HAP-1 (cell line): ENCODE data around the gene G3BP1.

Source experiments
- DNase-seq, 2 experiments: peaks; one replicate each; pipeline ENCODE4 v3.0.0-alpha.2; 2016 to 2020; ENCODE audit warnings: low spot score in 2 of 2
- H3K27me3 ChIP-seq: fragments of 250-450 bp; sonication (Bioruptor Pico); 2 replicates; pipeline ENCODE4 v1.5.1; 2020; ENCODE audit warnings: low read depth, mild to moderate bottlenecking, moderate library complexity
- H3K36me3 ChIP-seq: fragments of 250-450 bp; sonication (Bioruptor Pico); replicated peaks from 2 replicates; pipeline ENCODE4 v1.5.1; 2020; ENCODE audit warnings: mild to moderate bottlenecking
- H3K4me1 ChIP-seq: fragments of 250-450 bp; sonication (Bioruptor Pico); 2 replicates; pipeline ENCODE4 v1.5.1; 2020; ENCODE audit warnings: mild to moderate bottlenecking
- H3K4me3 ChIP-seq: fragments of 250-450 bp; sonication (Bioruptor Pico); 2 replicates; pipeline ENCODE4 v1.5.1; 2020; ENCODE audit warnings: mild to moderate bottlenecking, moderate library complexity
- H3K9me3 ChIP-seq: fragments of 250-450 bp; sonication (Bioruptor Pico); 2 replicates; pipeline ENCODE4 v1.5.1; 2020; ENCODE audit warnings: mild to moderate bottlenecking, moderate library complexity
- in situ Hi-C: fragments of 300-500 bp; cut with MboI; formaldehyde crosslinking; loops from 3 replicates; pipeline ENCODE4 v1.14.3; 2020; ENCODE audit warnings: low sequenced_read_pairs, inconsistent platforms, mixed read lengths

Gene G3BP1

GRCh38 chr5:151740958-151741373 lies 30.8 kb upstream of the G3BP1 start:
- no peak overlapping the region for H3K4me3 ChIP-seq
- in situ Hi-C loops, result loop anchor here (5.0 kb wide), 1 partner anchor 79 kb away; no protein-coding TSS in a partner anchor
- DNase-seq, result no peak

GRCh38 chr5:151741678-151742423 lies 29.9 kb upstream of the G3BP1 start:
- in situ Hi-C loops, result loop anchor here (5.0 kb wide), 1 partner anchor 80 kb away; no protein-coding TSS in a partner anchor
- Histone ChIP-seq H3K9me3 (no peaks in the 10 kb centered on the region), H3K4me3 (no peak overlapping the region), H3K36me3 (peaks cover 10% of the 10 kb centered on the region), H3K27me3 (no peaks in the 10 kb centered on the region), H3K4me1 (no peaks in the 10 kb centered on the region)
- DNase-seq, result no peak

More at GRCh38 chr5:151740958-151741373, 30.8 kb upstream of the G3BP1 start:
- Histone ChIP-seq H3K27me3 (no peaks in the 10 kb centered on the region), H3K9me3 (no peaks in the 10 kb centered on the region), H3K36me3 (peaks cover 7% of the 10 kb centered on the region; the same call in 1 of the 2 replicates), H3K4me1 (no peaks in the 10 kb centered on the region)

GRCh38 chr5:151742870-151743294 lies 28.9 kb upstream of the G3BP1 start:
- DNase-seq, result peak; percentile 47 to 60
- H3K4me1 ChIP-seq, result no peaks in the 10 kb centered on the region
- in situ Hi-C loops, result loop anchor here (5.0 kb wide), 1 partner anchor 81 kb away; no protein-coding TSS in a partner anchor
- H3K4me3 ChIP-seq, result no peak overlapping the region
- H3K27me3 ChIP-seq, result no peaks in the 10 kb centered on the region
- H3K36me3 ChIP-seq, result peaks cover 10% of the 10 kb centered on the region
- H3K9me3 ChIP-seq, result no peaks in the 10 kb centered on the region

GRCh38 chr5:151743530-151743929 lies 28.2 kb upstream of the G3BP1 start:
- DNase-seq, result no peak
- Histone ChIP-seq H3K4me3 (no peak overlapping the region), H3K27me3 (no peaks in the 10 kb centered on the region), H3K36me3 (peaks cover 10% of the 10 kb centered on the region), H3K4me1 (no peaks in the 10 kb centered on the region), H3K9me3 (no peaks in the 10 kb centered on the region)
- in situ Hi-C loops, result loop anchor here (5.0 kb wide), 1 partner anchor 81 kb away; no protein-coding TSS in a partner anchor

GRCh38 chr5:151745071-151745705 lies 26.6 kb upstream of the G3BP1 start:
- Histone ChIP-seq H3K4me3 (no peak overlapping the region), H3K4me1 (no peaks in the 10 kb centered on the region), H3K27me3 (no peaks in the 10 kb centered on the region), H3K9me3 (no peaks in the 10 kb centered on the region), H3K36me3 (peaks cover 10% of the 10 kb centered on the region)
- in situ Hi-C loops, result no loop called here
- DNase-seq, result no peak

- H3K4me1 ChIP-seq, result no peaks in the 10 kb centered on the region
- no peaks in the 10 kb centered on the region for H3K9me3 ChIP-seq
- no peak for DNase-seq
- no peak overlapping the region for H3K4me3 ChIP-seq
- in situ Hi-C loops, result no loop called here
- peaks cover 13% of the 10 kb centered on the region for H3K36me3 ChIP-seq
- H3K27me3 ChIP-seq, result no peaks in the 10 kb centered on the region
Measured at GRCh38 chr5:151750121-151750520, 21.6 kb upstream of the G3BP1 start.

- H3K36me3 ChIP-seq, result peaks cover 5% of the 10 kb centered on the region
- no peaks in the 10 kb centered on the region for H3K4me1 ChIP-seq
- no peak overlapping the region for H3K4me3 ChIP-seq
- H3K9me3 ChIP-seq, result no peaks in the 10 kb centered on the region
- no peak for DNase-seq
- in situ Hi-C loops, result no loop called here
- H3K27me3 ChIP-seq, result no peaks in the 10 kb centered on the region
Measured at GRCh38 chr5:151751091-151751490, 20.7 kb upstream of the G3BP1 start.

GRCh38 chr5:151751593-151751992 lies 20.2 kb upstream of the G3BP1 start:
- in situ Hi-C loops, result no loop called here
- H3K36me3 ChIP-seq, result peaks cover 4% of the 10 kb centered on the region
- H3K9me3 ChIP-seq, result no peaks in the 10 kb centered on the region
- DNase-seq, result no peak
- no peak overlapping the region for H3K4me3 ChIP-seq
- no peaks in the 10 kb centered on the region for H3K27me3 ChIP-seq
- no peaks in the 10 kb centered on the region for H3K4me1 ChIP-seq

GRCh38 chr5:151755383-151755782 lies 16.4 kb upstream of the G3BP1 start:
- no peak overlapping the region for H3K4me3 ChIP-seq
- DNase-seq, result no peak
- peaks cover 9% of the 10 kb centered on the region; the same call in 1 of the 2 replicates for H3K4me1 ChIP-seq

GRCh38 chr5:151757233-151758140 lies 14.3 kb upstream of the G3BP1 start:
- peaks cover 4% of the 10 kb centered on the region; the same call in 1 of the 2 replicates for H3K36me3 ChIP-seq
- H3K4me1 ChIP-seq, result peaks cover 9% of the 10 kb centered on the region; the same call in 1 of the 2 replicates
- DNase-seq, result no peak
- H3K9me3 ChIP-seq, result no peaks in the 10 kb centered on the region
- no peaks in the 10 kb centered on the region for H3K27me3 ChIP-seq
- in situ Hi-C loops, result no loop called here
- peak overlapping the region; percentile 87 for H3K4me3 ChIP-seq

More at GRCh38 chr5:151755383-151755782, 16.4 kb upstream of the G3BP1 start:
- Histone ChIP-seq H3K36me3 (peaks cover 4% of the 10 kb centered on the region), H3K27me3 (no peaks in the 10 kb centered on the region), H3K9me3 (no peaks in the 10 kb centered on the region)
- in situ Hi-C loops, result no loop called here

GRCh38 chr5:151758141-151758429 lies 13.7 kb upstream of the G3BP1 start:
- in situ Hi-C loops, result no loop called here
- Histone ChIP-seq H3K4me3 (peak overlapping the region; percentile 87), H3K4me1 (peaks cover 9% of the 10 kb centered on the region; the same call in 1 of the 2 replicates), H3K27me3 (no peaks in the 10 kb centered on the region), H3K9me3 (no peaks in the 10 kb centered on the region), H3K36me3 (peaks cover 3% of the 10 kb centered on the region; the same call in 1 of the 2 replicates)
- DNase-seq, result peak in 1 of 2 experiments; percentile 38

- peak; percentile 88 to 93 for DNase-seq
- no peaks in the 10 kb centered on the region for H3K36me3 ChIP-seq
- in situ Hi-C loops, result no loop called here
Measured at GRCh38 chr5:151758430-151759241, 13.1 kb upstream of the G3BP1 start, which contains the start of gene ATOX1. Gene ATOX1 (minus strand): TSS chr5:151758631. CDS start chr5:151758551, 80 bp downstream.

More at GRCh38 chr5:151758430-151759241, 13.1 kb upstream of the G3BP1 start, which contains the start of gene ATOX1:
- H3K27me3 ChIP-seq, result no peaks in the 10 kb centered on the region
- H3K4me1 ChIP-seq, result peaks cover 9% of the 10 kb centered on the region; the same call in 1 of the 2 replicates
- H3K9me3 ChIP-seq, result no peaks in the 10 kb centered on the region
- peak within 1 kb of the TSS; percentile 87 for H3K4me3 ChIP-seq
